Keratinocyte (primary cell): Measurements from ENCODE around the gene THBS4. TPM values are rescaled to one million over a fixed set of nuclear protein-coding genes. Genes with fewer than 3 reads are reported as not detected.

ENCODE experiments used
- DNase-seq: peaks from one replicate; pipeline ENCODE4 v3.0.0-alpha.2; 2011; ENCODE audit warnings: low read depth, missing footprints, low spot score
- FAIRE-seq: peaks from 2 replicates; lab custom pipeline; 2011; peaks lifted over from hg19 to GRCh38; lab: Jason Lieb, UNC
- H2AFZ ChIP-seq: 2 replicates; pipeline ENCODE4 v1.6.0; 2012; ENCODE audit warnings: low read length, control low read depth, inconsistent platforms; ENCODE audit not compliant: control insufficient read depth
- H3K27ac ChIP-seq: 2 replicates; pipeline ENCODE4 v1.5.1; 2011; ENCODE audit warnings: low read length; ENCODE audit not compliant: control insufficient read depth, insufficient read depth
- H3K27me3 ChIP-seq: 3 replicates; pipeline ENCODE4 v1.6.0; 2011; ENCODE audit warnings: low read length; ENCODE audit not compliant: control insufficient read depth, insufficient read depth; ENCODE audit errors: extremely low read depth
- H3K36me3 ChIP-seq, 2 experiments: 2 replicates in 1 of 2; 3 replicates in 1 of 2; pipeline ENCODE4 v1.5.1; 2011; ENCODE audit warnings: low read length in 2 of 2, mild to moderate bottlenecking in 1 of 2; ENCODE audit not compliant: control insufficient read depth in 2 of 2, insufficient read depth in 2 of 2; ENCODE audit errors: extremely low read depth in 1 of 2
- H3K4me1 ChIP-seq: 3 replicates; pipeline ENCODE4 v1.5.1; 2011; ENCODE audit warnings: low read length; ENCODE audit not compliant: control insufficient read depth, insufficient read depth; ENCODE audit errors: extremely low read depth
- H3K4me2 ChIP-seq: 3 replicates; pipeline ENCODE4 v1.6.0; 2011; ENCODE audit warnings: low read depth, low read length; ENCODE audit not compliant: control insufficient read depth, insufficient read depth; ENCODE audit errors: extremely low read depth
- H3K4me3 ChIP-seq, 3 experiments: fragments of 200-600 bp in 1 of 3; sonication (generic) in 1 of 3; 2 replicates in 2 of 3; 3 replicates in 1 of 3; pipeline ENCODE4 v1.5.1; 2011 to 2016; ENCODE audit warnings: low read length in 3 of 3, mild to moderate bottlenecking in 3 of 3, control low read depth in 2 of 3, inconsistent platforms in 1 of 3, low read depth in 1 of 3, mixed read lengths in 1 of 3, mixed run types in 1 of 3, moderate library complexity in 1 of 3; ENCODE audit not compliant: control insufficient read depth in 2 of 3, insufficient read depth in 2 of 3; ENCODE audit errors: extremely low read depth in 1 of 3
- H3K79me2 ChIP-seq: 2 replicates; pipeline ENCODE4 v1.6.0; 2012; ENCODE audit warnings: low read length; ENCODE audit not compliant: control insufficient read depth, insufficient read depth
- H3K9ac ChIP-seq: 3 replicates; pipeline ENCODE4 v1.6.0; 2011; ENCODE audit warnings: low read length; ENCODE audit not compliant: control insufficient read depth, insufficient read depth; ENCODE audit errors: extremely low read depth
- H3K9me1 ChIP-seq: 3 replicates; pipeline ENCODE4 v1.6.0; 2011; ENCODE audit warnings: low read length; ENCODE audit not compliant: control insufficient read depth, insufficient read depth; ENCODE audit errors: extremely low read depth
- H3K9me3 ChIP-seq: 2 replicates; pipeline ENCODE4 v1.5.1; 2012; ENCODE audit warnings: low read depth, low read length; ENCODE audit not compliant: control insufficient read depth
- H4K20me1 ChIP-seq: 3 replicates; pipeline ENCODE4 v1.6.0; 2011; ENCODE audit warnings: low read length; ENCODE audit not compliant: control insufficient read depth, insufficient read depth; ENCODE audit errors: extremely low read depth
- CTCF ChIP-seq, 3 experiments: IDR thresholded peaks in 1 of 3; conservative IDR thresholded peaks in 1 of 3; optimal IDR thresholded peaks in 1 of 3; 2 replicates in 2 of 3; 3 replicates in 1 of 3; pipeline versions ENCODE3 to v1.5.1; 2011; ENCODE audit warnings: low read length in 3 of 3, mild to moderate bottlenecking in 3 of 3, moderate library complexity in 2 of 3, control low read depth in 1 of 3, inconsistent platforms in 1 of 3; ENCODE audit not compliant: insufficient read depth in 2 of 3; ENCODE audit errors: extremely low read depth in 1 of 3
- EZH2 ChIP-seq: IDR thresholded peaks from one replicate; pipeline ENCODE4 v1.6.1; 2012; ENCODE audit warnings: inconsistent platforms, mild to moderate bottlenecking, low read length, moderate library complexity
- dilution Hi-C: fragments of 300-500 bp; cut with MboI; formaldehyde crosslinking; loops from one replicate; pipeline ENCODE4 v1.7.0; 2020; ENCODE audit warnings: low sequenced_read_pairs; ENCODE audit not compliant: extremely low pct_ligation_motif_present
- polyA plus RNA-seq, 5 experiments: library from polyadenylated mRNA; depleted of rRNA in 3 of 5; stranded (reverse) in 3 of 5; stranded (forward) in 1 of 5; unstranded in 1 of 5; fragments of >200 nt; gene quantifications; 1 replicate in 1 of 5; 2 replicates in 3 of 5; 3 replicates in 1 of 5; pipeline versions ENCODE4 v1.2.1 to v1.2.3, GENCODE V29; 2011 to 2012; ENCODE audit warnings: missing spikeins in 2 of 5, low read depth in 1 of 5, low replicate concordance in 1 of 5

THBS4 gene
- polyA plus RNA-seq, 1 donor (not counting 4 experiments of a cell fraction or from before 2014, with no cell fraction given), result 0.47 TPM

- no peak for FAIRE-seq
- H3K79me2 ChIP-seq, result no peaks in the 10 kb centered on the region
- dilution Hi-C loops, result no loop called here
- H3K9ac ChIP-seq, result no peak overlapping the region
- H3K27me3 ChIP-seq, result no peaks in the 10 kb centered on the region
- no peaks in the 10 kb centered on the region for H3K36me3 ChIP-seq
- no peaks in the 10 kb centered on the region for H3K9me3 ChIP-seq
- H3K27ac ChIP-seq, result no peak overlapping the region
- H3K9me1 ChIP-seq, result no peaks in the 10 kb centered on the region
- TF ChIP-seq EZH2 (no peak), CTCF (optimal IDR thresholded peaks at IDR 0.05 in 1 of 3, IDR thresholded peaks at IDR 0.05 in 1 of 3, conservative IDR thresholded peaks at IDR 0.05 in 1 of 3; ENCODE audit: extremely low read depth in 1 of 3, insufficient read depth in 2 of 3, low read length in 3 of 3) (no peak)
- DNase-seq, result no peak
- H2AFZ ChIP-seq, result no peak overlapping the region
- H3K4me1 ChIP-seq, result peaks cover 18% of the 10 kb centered on the region
- H4K20me1 ChIP-seq, result no peaks in the 10 kb centered on the region
- no peak overlapping the region for H3K4me3 ChIP-seq
- no peak overlapping the region for H3K4me2 ChIP-seq
Observed at GRCh38 chr5:80059354-80059980, 24.3 kb downstream of the THBS4 start.

- no peak for FAIRE-seq
- no peaks in the 10 kb centered on the region for H3K9me1 ChIP-seq
Observed at GRCh38 chr5:80060966-80061365, 25.8 kb downstream of the THBS4 start.

More at GRCh38 chr5:80060966-80061365, 25.8 kb downstream of the THBS4 start:
- Histone ChIP-seq H3K4me2 (no peak overlapping the region), H3K36me3 (no peaks in the 10 kb centered on the region), H3K9ac (no peak overlapping the region), H4K20me1 (no peaks in the 10 kb centered on the region), H3K4me3 (no peak overlapping the region), H3K27ac (no peak overlapping the region), H2AFZ (no peak overlapping the region), H3K9me3 (no peaks in the 10 kb centered on the region), H3K27me3 (no peaks in the 10 kb centered on the region), H3K4me1 (peaks cover 11% of the 10 kb centered on the region), H3K79me2 (no peaks in the 10 kb centered on the region)
- no peak for DNase-seq
- dilution Hi-C loops, result no loop called here
- TF ChIP-seq EZH2 (no peak), CTCF (optimal IDR thresholded peaks at IDR 0.05 in 1 of 3, IDR thresholded peaks at IDR 0.05 in 1 of 3, conservative IDR thresholded peaks at IDR 0.05 in 1 of 3; ENCODE audit: extremely low read depth in 1 of 3, insufficient read depth in 2 of 3, low read length in 3 of 3) (no peak)
